Osteoblast (primary cell): ENCODE results near the gene PRKAR1B. TPM values are rescaled to one million over a fixed set of nuclear protein-coding genes. Genes with fewer than 3 reads are reported as not detected.

Experiments used
- DNase-seq: peaks from one replicate; pipeline ENCODE4 v3.0.0; 2011; ENCODE audit warnings: low spot score, mixed read lengths; ENCODE audit not compliant: insufficient read length; ENCODE audit errors: missing footprints
- H2AFZ ChIP-seq: 2 replicates; pipeline ENCODE4 v1.6.0; 2011; ENCODE audit warnings: mild to moderate bottlenecking, low read length
- H3K27ac ChIP-seq: 2 replicates; pipeline ENCODE4 v1.5.1; 2011; ENCODE audit warnings: mild to moderate bottlenecking, low read depth, low read length, moderate library complexity
- H3K27me3 ChIP-seq: 2 replicates; pipeline ENCODE4 v1.6.0; 2012; ENCODE audit warnings: mild to moderate bottlenecking, control low read depth, inconsistent platforms, low read length, moderate library complexity; ENCODE audit not compliant: insufficient read depth
- H3K36me3 ChIP-seq: 2 replicates; pipeline ENCODE4 v1.5.1; 2011; ENCODE audit warnings: mild to moderate bottlenecking, low read length, control low read depth, moderate library complexity; ENCODE audit not compliant: insufficient read depth
- H3K4me1 ChIP-seq: 2 replicates; pipeline ENCODE4 v1.5.1; 2011; ENCODE audit warnings: mild to moderate bottlenecking, low read length, control low read depth, moderate library complexity; ENCODE audit not compliant: insufficient read depth
- H3K4me2 ChIP-seq: 2 replicates; pipeline ENCODE4 v1.6.0; 2011; ENCODE audit warnings: mild to moderate bottlenecking, low read length; ENCODE audit not compliant: insufficient read depth
- H3K4me3 ChIP-seq: fragments of 200-600 bp; sonication (generic); 3 replicates; pipeline ENCODE4 v1.5.1; 2012; ENCODE audit warnings: mild to moderate bottlenecking, low read length, inconsistent platforms; ENCODE audit not compliant: insufficient read depth
- H3K79me2 ChIP-seq: 2 replicates; pipeline ENCODE4 v1.6.0; 2012; ENCODE audit warnings: mild to moderate bottlenecking, low read length, control low read depth, inconsistent platforms; ENCODE audit not compliant: insufficient read depth
- H3K9me3 ChIP-seq: 2 replicates; pipeline ENCODE4 v1.5.1; 2011; ENCODE audit warnings: low read depth, low read length, control low read depth
- H4K20me1 ChIP-seq: 2 replicates; pipeline ENCODE4 v1.6.0; 2012; ENCODE audit warnings: mild to moderate bottlenecking, low read length, control low read depth; ENCODE audit not compliant: insufficient read depth
- CTCF ChIP-seq: IDR thresholded peaks from 2 replicates; pipeline ENCODE4 v1.5.1; 2011; ENCODE audit warnings: mild to moderate bottlenecking, low read depth, low read length, moderate library complexity; ENCODE audit errors: extremely low read depth
- total RNA-seq: library from RNA; depleted of rRNA; stranded (reverse); fragments of >200 nt; gene quantifications from 2 replicates; pipeline ENCODE4 v1.2.3, GENCODE V29; 2012

The PRKAR1B gene
- total RNA-seq, 1 donor = 6.5 TPM

GRCh38 chr7:742791-743190, 15.7 kb upstream of the PRKAR1B start:
- Histone ChIP-seq H3K27me3 (no peaks in the 10 kb centered on the region), H4K20me1 (peaks cover 15% of the 10 kb centered on the region), H3K4me2 (no peak overlapping the region), H3K27ac (no peak overlapping the region), H3K4me3 (no peak overlapping the region), H3K9me3 (no peaks in the 10 kb centered on the region), H3K79me2 (peaks cover 20% of the 10 kb centered on the region), H3K36me3 (peaks cover 7% of the 10 kb centered on the region), H3K4me1 (no peaks in the 10 kb centered on the region), H2AFZ (no peak overlapping the region)
- TF ChIP-seq CTCF = no peak
- peak; percentile 72 for DNase-seq

GRCh38 chr7:741850-742249, 14.8 kb upstream of the PRKAR1B start:
- Histone ChIP-seq H3K9me3 (no peaks in the 10 kb centered on the region), H3K27ac (no peak overlapping the region), H3K27me3 (no peaks in the 10 kb centered on the region), H3K4me3 (no peak overlapping the region), H3K36me3 (peaks cover 7% of the 10 kb centered on the region), H4K20me1 (peaks cover 14% of the 10 kb centered on the region), H3K4me2 (no peak overlapping the region), H2AFZ (no peak overlapping the region), H3K4me1 (no peaks in the 10 kb centered on the region), H3K79me2 (peaks cover 22% of the 10 kb centered on the region)
- TF ChIP-seq CTCF = no peak
- DNase-seq = no peak

- Histone ChIP-seq H3K27ac (no peak overlapping the region), H4K20me1 (peaks cover 15% of the 10 kb centered on the region), H3K27me3 (no peaks in the 10 kb centered on the region), H3K4me1 (no peaks in the 10 kb centered on the region), H3K4me2 (no peak overlapping the region), H3K36me3 (peaks cover 7% of the 10 kb centered on the region), H2AFZ (no peak overlapping the region), H3K4me3 (no peak overlapping the region), H3K9me3 (no peaks in the 10 kb centered on the region), H3K79me2 (peaks cover 26% of the 10 kb centered on the region)
- peak; percentile 82 for DNase-seq
- no peak for TF ChIP-seq CTCF
Measured at GRCh38 chr7:741191-741671, 14.2 kb upstream of the PRKAR1B start.

- no peak overlapping the region for H2AFZ ChIP-seq
- TF ChIP-seq CTCF = no peak
- H3K4me1 ChIP-seq = no peaks in the 10 kb centered on the region
- H3K9me3 ChIP-seq = no peaks in the 10 kb centered on the region
- H4K20me1 ChIP-seq = peaks cover 17% of the 10 kb centered on the region
- H3K4me2 ChIP-seq = no peak overlapping the region
- no peaks in the 10 kb centered on the region for H3K27me3 ChIP-seq
- H3K36me3 ChIP-seq = peaks cover under 1% of the 10 kb centered on the region
- H3K79me2 ChIP-seq = peaks cover 36% of the 10 kb centered on the region
- H3K4me3 ChIP-seq = no peak overlapping the region
- H3K27ac ChIP-seq = no peak overlapping the region
- DNase-seq = no peak
Measured at GRCh38 chr7:739983-740942, 13.2 kb upstream of the PRKAR1B start.
